Suppressor macrophage treated with lipopolysaccharide for 4 hours (primary cell): ENCODE results near the gene EIF4E1B.

Experiments
- DNase-seq: peaks from one replicate; pipeline ENCODE4 v3.0.0-alpha.2; 2020

Gene EIF4E1B

GRCh38 chr5:176647843-176648473 is 17.5 kb downstream of the EIF4E1B start:
- DNase-seq: no peak

- DNase-seq: no peak
These were observed 18.2 kb downstream of the EIF4E1B start for GRCh38 chr5:176648474-176649194.

DNA sequence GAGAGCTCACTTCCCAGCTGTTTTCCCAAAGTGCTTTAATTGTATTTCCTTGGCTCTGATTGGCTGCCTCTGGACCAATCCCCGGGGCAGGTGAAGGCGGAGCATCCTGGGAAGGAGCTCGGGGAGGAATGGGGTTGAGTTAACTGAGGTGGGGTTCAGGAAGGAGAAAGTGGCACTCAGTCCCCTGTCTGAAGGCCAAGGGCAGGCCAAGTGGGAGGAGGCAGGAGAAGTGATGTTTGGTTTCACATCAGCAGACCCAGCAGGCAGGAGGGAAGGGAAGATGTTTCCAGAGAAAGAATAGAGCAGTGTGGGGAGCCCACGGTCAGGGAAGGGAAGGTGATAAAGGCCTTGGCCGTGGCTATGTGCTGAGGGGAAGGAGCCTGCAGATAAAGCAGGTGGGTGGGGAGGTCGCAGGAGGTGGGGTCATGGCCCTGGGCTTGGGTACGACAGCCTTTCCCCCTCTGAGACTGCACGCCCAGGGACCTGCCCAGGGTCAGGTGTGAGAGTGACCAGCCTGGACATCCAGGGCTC is 19.9 kb downstream of the EIF4E1B start:
- no peak for DNase-seq

DNA sequence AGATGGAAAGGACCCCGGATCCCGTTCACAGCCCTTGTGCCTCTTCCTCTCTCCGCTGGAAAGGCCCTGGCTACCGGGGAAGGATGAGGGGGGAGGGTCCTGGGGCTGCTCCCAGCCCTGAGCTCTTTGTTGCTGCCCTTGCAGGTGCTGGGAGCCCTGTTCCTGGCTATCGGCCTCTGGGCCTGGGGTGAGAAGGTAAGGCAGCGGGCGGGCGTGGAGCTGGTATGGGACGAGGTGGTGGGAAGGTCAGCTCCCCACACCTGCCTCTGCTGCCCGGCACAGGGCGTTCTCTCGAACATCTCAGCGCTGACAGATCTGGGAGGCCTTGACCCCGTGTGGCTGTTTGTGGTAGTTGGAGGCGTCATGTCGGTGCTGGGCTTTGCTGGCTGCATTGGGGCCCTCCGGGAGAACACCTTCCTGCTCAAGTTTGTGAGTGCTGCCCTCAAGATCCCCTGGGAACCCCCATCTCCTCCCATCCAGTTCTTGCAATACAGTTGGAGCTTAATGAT is 21.1 kb downstream of the EIF4E1B start:
- no peak for DNase-seq

DNA sequence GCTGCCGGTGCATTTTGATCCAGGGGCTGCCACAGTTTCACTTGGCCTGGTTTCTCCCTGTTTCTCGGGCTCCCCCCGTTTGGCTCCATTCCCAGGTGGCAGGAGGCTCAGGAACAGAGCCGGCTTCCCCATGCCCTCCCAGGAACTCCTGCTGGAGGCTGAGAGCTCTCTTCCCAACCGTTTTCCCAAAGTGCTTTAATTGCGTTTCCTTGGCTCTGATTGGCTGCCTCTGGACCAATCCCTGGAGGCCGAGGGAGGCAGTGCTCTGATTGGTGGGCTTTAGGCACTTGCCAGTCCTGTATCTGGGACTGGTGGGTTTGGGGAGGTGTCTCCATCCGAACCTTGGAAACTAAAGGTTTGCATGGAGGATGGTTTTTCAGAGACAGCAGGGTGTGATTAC is 21.7 kb downstream of the EIF4E1B start:
- DNase-seq: no peak

GRCh38 chr5:176653401-176654385 is 23.2 kb downstream of the EIF4E1B start:
- no peak for DNase-seq

GRCh38 chr5:176654856-176655255 is 24.4 kb downstream of the EIF4E1B start:
- no peak for DNase-seq

DNA sequence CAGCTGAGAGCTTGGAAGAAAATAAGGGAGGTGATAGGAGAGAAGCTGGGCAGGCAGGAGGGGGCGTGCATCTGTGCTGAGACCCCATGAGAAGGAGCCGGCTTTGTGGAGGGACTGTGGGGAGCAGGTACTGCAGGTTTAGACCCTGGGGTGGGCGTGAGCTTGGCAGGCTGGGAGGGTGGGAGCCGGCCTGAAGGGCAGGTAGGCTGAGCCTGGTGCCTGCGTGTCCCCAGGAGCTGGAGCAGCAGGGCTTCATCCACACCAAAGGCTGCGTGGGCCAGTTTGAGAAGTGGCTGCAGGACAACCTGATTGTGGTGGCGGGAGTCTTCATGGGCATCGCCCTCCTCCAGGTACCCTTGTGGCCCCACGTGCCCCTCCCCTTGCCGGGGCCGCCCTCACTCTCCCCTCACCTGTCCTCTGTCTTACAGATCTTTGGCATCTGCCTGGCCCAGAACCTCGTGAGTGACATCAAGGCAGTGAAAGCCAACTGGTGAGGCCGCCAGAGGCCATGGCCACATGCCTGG is 26.1 kb downstream of the EIF4E1B start:
- DNase-seq: no peak

DNA sequence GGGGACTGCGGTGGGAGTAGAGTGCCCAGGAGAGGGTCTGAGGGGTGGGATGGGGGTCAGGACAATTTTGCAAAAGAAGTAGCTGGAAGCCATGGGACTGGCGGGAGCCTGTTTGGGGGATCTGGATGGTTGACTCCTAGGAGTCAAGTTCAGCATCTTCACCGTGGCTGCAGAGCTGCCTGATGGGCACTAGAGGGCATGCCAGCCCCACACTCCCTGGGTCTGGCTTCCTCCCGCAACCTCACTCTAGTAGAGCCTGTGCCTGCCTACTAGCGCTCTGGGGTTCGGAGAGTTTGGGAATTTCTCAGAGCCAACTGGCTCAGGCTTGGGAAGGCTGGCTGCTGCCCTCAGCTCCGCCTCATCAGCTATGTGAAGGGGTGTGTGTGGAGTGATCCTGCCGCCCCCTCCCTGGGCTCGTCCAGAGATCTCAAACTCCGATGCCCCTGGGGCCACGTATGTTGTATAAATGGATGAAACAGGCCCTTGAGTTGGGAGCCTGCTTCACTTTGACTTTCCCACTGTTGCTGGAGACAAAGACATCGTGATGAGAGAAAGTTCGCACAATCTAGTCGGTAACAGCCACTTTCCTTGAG is 27.6 kb downstream of the EIF4E1B start:
- DNase-seq: peak; percentile 74

DNA sequence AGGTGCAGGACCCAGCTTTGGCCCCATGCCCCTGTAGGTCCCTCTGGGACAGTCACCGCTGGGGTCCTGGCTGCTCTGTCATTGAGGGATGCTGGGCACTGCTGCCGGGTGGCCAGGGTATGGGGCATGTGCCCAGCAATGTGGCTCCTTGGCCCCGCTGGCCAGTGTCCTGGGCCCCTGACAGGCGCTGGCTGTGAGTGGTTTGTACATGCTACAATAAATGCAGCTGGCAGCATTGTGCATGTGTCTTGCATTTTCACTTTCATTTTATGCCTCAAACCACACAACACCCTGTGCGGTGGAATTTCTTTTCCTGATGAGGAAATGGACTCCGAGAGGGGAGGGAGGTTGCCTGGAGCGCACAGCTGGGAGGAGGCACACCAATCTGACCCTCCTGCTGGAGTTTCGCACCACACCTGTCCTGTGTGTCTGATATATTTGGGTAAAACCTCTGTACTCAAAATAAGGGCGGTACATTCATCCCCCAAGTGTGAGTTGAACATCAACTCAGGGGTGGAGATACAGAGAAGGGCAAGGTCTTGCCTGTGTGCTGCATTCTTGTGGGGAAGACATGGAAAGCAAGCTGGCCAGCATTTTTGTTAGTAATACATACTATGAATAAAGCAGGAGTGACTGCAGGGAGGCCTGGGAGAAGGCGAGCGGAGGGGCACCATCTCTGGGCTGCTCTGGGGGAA is 28.5 kb downstream of the EIF4E1B start:
- peak; percentile 79 for DNase-seq

- no peak for DNase-seq
These were observed 29.0 kb downstream of the EIF4E1B start for GRCh38 chr5:176659512-176659839.

- DNase-seq: no peak
These were observed 29.5 kb downstream of the EIF4E1B start for GRCh38 chr5:176659860-176660461.

- no peak for DNase-seq
These were observed 30.0 kb downstream of the EIF4E1B start for GRCh38 chr5:176660530-176660859.

- peak; percentile 86 for DNase-seq
These were observed 30.6 kb downstream of the EIF4E1B start for GRCh38 chr5:176660860-176661641.

DNA sequence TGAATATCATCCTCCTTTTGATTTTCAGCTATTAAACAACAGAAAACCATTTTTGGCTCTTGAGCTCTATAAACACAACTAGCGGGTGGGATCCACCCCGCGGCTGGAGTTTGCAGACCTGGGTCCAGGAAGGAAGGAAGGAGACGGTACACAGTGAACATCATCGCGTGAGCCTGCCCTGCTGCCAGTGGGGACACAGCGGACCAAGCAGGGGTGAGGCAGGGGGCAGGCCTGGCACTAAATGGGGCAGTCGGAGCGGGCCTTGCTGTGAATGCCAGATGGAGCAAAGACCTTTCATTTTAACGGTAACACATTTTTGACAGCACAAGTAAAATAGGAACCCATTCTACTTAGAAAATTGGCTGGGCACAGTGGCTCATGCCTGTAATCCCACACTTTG is 31.2 kb downstream of the EIF4E1B start:
- no peak for DNase-seq

- no peak for DNase-seq
These were observed 32.2 kb downstream of the EIF4E1B start for GRCh38 chr5:176662371-176663333.

GRCh38 chr5:176663566-176663965 is 33.1 kb downstream of the EIF4E1B start:
- DNase-seq: no peak

DNA sequence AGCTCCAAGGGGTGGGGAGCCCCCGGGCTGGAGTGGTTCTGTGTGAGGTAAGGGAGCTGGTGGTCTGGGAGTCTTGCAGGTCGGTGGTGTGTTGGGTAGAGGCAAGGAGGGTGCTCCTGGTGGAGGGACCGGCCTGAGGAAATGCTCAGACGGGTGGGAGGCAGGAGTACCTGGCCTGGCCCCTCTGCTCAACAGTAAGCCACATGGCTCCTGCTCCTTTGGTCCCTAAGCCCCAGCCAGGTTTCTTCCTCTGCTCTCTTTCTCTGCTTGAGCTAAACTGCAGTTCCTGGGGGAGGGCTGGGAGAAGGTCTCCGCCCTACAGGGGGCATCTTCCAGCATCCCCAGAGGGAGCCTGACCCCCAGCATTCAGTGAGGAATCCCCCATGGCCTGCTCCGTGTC is 34.0 kb downstream of the EIF4E1B start:
- no peak for DNase-seq

DNA sequence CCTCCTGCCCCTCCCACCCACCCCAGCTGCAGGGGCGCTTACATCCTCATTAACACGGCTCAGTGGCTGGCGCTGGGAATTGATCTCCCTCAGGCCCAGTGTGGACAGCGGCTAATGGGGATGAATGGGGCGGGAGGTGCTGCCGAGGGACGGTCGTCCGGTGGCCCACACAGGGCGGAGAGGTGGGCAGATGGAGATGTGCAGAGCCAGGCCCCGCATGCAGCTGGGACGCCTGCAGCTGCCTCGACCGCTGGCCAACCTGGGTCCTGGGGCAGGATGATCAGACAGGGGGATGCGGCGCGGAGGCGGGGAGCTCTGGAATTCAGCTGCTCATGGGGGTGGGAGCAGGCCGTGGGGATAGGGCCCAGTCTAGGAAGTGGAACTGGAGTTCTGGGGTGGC is 34.4 kb downstream of the EIF4E1B start:
- DNase-seq: no peak

DNA sequence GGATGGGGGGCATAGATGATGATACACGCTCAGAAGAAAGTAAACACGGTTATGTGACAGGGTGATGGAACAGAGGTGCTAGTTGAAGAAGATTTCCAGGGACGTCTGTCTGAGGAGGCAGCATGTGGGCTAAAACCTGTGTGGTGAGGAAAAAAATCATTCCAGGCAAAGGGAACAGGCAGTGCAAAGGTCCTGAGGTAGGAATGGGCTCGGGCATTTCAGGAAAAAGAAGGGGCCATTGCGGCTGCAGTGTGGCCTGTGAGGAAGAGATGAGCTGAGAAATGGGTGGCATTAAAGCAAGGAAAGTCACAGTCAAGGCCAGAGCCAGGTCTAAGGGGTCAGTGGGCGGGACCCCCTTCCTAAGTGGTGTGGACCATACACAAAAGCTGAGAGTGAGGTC is 35.0 kb downstream of the EIF4E1B start:
- DNase-seq: no peak
